HG03095 (cell line): Measurements from ENCODE around the gene TMEM129.
"Not testable (repeated sequence)": the region's sequence is repeated elsewhere in the genome, so short reads cannot be mapped to it uniquely, and the experiment has no call there.

ENCODE experiments used
- ATAC-seq: cut with Tn5 transposase; IDR thresholded peaks from one replicate; pipeline ENCODE4 v1.9.1; 2021; ENCODE audit warnings: moderate library complexity; ENCODE audit not compliant: unreplicated experiment

The TMEM129 gene

GRCh38 chr4:1671011-1671410, 50.1 kb downstream of the TMEM129 start:
- not testable (repeated sequence) for ATAC-seq

- no peak for ATAC-seq
Measured at GRCh38 chr4:1670279-1670678, 50.8 kb downstream of the TMEM129 start.

DNA sequence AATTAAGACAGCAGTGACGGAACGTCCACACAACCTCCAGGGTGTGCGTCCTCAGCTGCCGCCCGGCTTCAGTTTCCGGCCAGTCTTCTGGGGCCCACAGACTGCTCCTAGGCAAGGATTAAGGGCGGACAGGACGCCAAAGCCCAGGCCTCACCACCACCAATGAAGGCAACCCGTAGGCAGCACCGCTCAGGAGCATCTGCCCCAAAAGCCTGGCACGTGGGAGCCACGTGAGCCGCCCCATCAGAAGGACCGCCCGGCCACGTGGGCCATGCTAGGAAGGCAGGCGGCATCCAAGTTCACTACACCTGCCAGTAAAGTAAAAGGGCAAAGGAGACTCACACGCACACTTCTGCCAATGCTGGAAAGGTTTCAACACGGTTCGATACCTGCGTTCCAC, 51.3 kb downstream of the TMEM129 start:
- ATAC-seq, result no peak

- ATAC-seq, result no peak
Measured at GRCh38 chr4:1669270-1669669, 51.9 kb downstream of the TMEM129 start.

DNA sequence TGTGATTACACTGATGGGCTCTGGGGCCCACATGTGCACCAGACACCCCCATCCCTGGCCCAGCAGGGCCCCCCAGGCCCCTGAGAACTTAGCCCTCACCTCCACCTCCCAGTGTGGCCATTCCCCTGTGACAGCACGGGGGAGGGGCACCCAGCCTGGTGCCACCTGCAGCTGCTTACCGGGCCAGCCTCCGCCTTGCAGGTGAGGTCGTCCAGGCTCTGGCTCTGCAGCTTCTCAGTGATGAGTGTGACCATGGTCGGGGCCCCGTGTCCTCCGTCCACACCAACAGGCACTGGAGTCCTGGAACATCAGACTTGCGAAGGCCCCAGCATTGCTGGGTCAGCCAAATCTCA, 52.7 kb downstream of the TMEM129 start:
- ATAC-seq, result no peak

GRCh38 chr4:1667273-1667672, 53.9 kb downstream of the TMEM129 start:
- no peak for ATAC-seq

DNA sequence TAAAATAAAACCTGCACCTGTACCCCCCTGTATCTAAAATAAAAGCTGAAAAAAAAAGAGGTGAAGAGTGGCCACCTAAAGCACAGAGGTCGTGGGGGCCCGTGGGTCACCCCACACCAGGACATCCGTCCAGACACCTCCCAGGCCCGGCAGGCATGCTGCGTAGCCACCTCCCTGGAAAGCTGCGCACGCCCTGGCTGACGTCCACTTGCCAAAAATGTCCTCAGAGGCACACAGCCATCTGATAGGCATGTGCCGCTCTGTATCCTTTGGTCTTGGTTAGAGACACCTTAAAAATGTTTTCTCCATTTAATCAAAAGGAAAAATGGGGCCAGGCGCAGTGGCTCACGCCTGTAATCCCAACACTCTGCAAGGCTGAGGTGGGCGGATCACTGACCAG, 54.7 kb downstream of the TMEM129 start:
- ATAC-seq, result no peak
